SK-N-SH (cell line): ENCODE measurements around the gene GNB1L. TPM values are rescaled to one million over a fixed set of nuclear protein-coding genes. Genes with fewer than 3 reads are reported as not detected.

ENCODE experiments used
- CTCF ChIA-PET: fragments of 300-600, 350-600 bp; formaldehyde crosslinking; extraction: SDS; loops from one replicate; lab custom pipeline; 2021; lab: Yijun Ruan, JAX
- POLR2A ChIA-PET: fragments of 350-600 bp; sonication (Branson Sonifier 250); formaldehyde crosslinking; extraction: SDS; loops from one replicate; lab custom pipeline; 2020; ENCODE audit warnings: antibody characterized with exemption, inconsistent platforms; lab: Yijun Ruan, JAX
- DNase-seq: peaks from one replicate; pipeline ENCODE4 v3.0.0; 2012
- H2AFZ ChIP-seq: fragments of 200-600 bp; sonication (generic); 2 replicates; pipeline ENCODE4 v1.8.1; 2016; ENCODE audit warnings: antibody characterized with exemption, mild to moderate bottlenecking, low read depth
- H3F3A ChIP-seq: fragments of 200-600 bp; sonication (generic); replicated peaks from 2 replicates; pipeline ENCODE3; 2016; ENCODE audit warnings: antibody characterized with exemption, mild to moderate bottlenecking; ENCODE audit not compliant: insufficient read depth
- H3K27ac ChIP-seq, 2 experiments: fragments of 200-500 bp in 1 of 2; fragments of 200-600 bp in 1 of 2; sonication (Bioruptor generic) in 1 of 2; sonication (generic), shearing (Covaris generic) in 1 of 2; 2 replicates each; pipeline versions ENCODE4 v1.5.1 to v1.6.1; 2014 to 2016; ENCODE audit warnings: low read depth in 2 of 2, inconsistent platforms in 1 of 2, low read length in 1 of 2, mild to moderate bottlenecking in 1 of 2, mixed read lengths in 1 of 2
- H3K27me3 ChIP-seq: fragments of 200-600 bp; sonication (generic), shearing (Covaris generic); 2 replicates; pipeline ENCODE4 v1.6.1; 2016; ENCODE audit warnings: mixed run types; ENCODE audit not compliant: insufficient read depth
- H3K36me3 ChIP-seq, 2 experiments: fragments of 200-500 bp in 1 of 2; fragments of 200-600 bp in 1 of 2; sonication (Bioruptor generic) in 1 of 2; sonication (generic) in 1 of 2; replicated peaks in 1 of 2; 2 replicates each; pipeline versions ENCODE3 to v1.5.1; 2014 to 2016; ENCODE audit warnings: low read length in 1 of 2, mild to moderate bottlenecking in 1 of 2; ENCODE audit not compliant: insufficient read depth in 2 of 2, control insufficient read depth in 1 of 2
- H3K4me1 ChIP-seq, 2 experiments: fragments of 200-500 bp in 1 of 2; fragments of 200-600 bp in 1 of 2; sonication (Bioruptor generic) in 1 of 2; sonication (generic), shearing (Covaris generic) in 1 of 2; 2 replicates each; pipeline versions ENCODE4 v1.5.1 to v1.6.1; 2014 to 2016; ENCODE audit warnings: low read depth in 1 of 2, low read length in 1 of 2, mixed run types in 1 of 2; ENCODE audit not compliant: insufficient read depth in 2 of 2, control insufficient read depth in 1 of 2
- H3K4me2 ChIP-seq: fragments of 200-600 bp; sonication (generic), shearing (Covaris generic); 2 replicates; pipeline ENCODE4 v1.6.1; 2017; ENCODE audit warnings: mixed run types
- H3K4me3 ChIP-seq, 2 experiments: fragments of 200-500 bp in 1 of 2; fragments of 200-600 bp in 1 of 2; sonication (Bioruptor generic) in 1 of 2; sonication (generic), shearing (Covaris generic) in 1 of 2; 2 replicates each; pipeline versions ENCODE4 v1.5.1 to v1.8.1; 2014 to 2016; ENCODE audit warnings: low read depth in 2 of 2, inconsistent platforms in 1 of 2, low read length in 1 of 2, mild to moderate bottlenecking in 1 of 2, mixed read lengths in 1 of 2, moderate library complexity in 1 of 2
- H3K79me2 ChIP-seq: fragments of 200-600 bp; sonication (generic); 2 replicates; pipeline ENCODE4 v1.8.1; 2017; ENCODE audit warnings: mild to moderate bottlenecking; ENCODE audit not compliant: insufficient read depth
- H3K9ac ChIP-seq: fragments of 200-600 bp; sonication (generic); 2 replicates; pipeline ENCODE4 v1.6.1; 2017; ENCODE audit warnings: mixed run types
- H3K9me2 ChIP-seq: fragments of 200-600 bp; sonication (generic); 2 replicates; pipeline ENCODE4 v1.6.1; 2017; ENCODE audit warnings: mixed run types
- H3K9me3 ChIP-seq: fragments of 200-600 bp; sonication (generic); 2 replicates; pipeline ENCODE4 v1.6.1; 2017; ENCODE audit warnings: mixed run types, mild to moderate bottlenecking, moderate library complexity
- H4K20me1 ChIP-seq: fragments of 200-600 bp; sonication (generic); 2 replicates; pipeline ENCODE4 v1.6.1; 2017; ENCODE audit warnings: mild to moderate bottlenecking, mixed run types; ENCODE audit not compliant: insufficient read depth
- ELF1 ChIP-seq: IDR thresholded peaks from 2 replicates; pipeline ENCODE4 v1.4.0; 2012
- EP300 ChIP-seq, 2 experiments: IDR thresholded peaks; 2 replicates each; pipeline versions ENCODE4 v1.4.0 to v1.6.1; 2012; ENCODE audit warnings: borderline replicate concordance in 1 of 2, low read depth in 1 of 2, low read length in 1 of 2
- EZH2phosphoT487 ChIP-seq: fragments of 200-600 bp; sonication (generic); IDR thresholded peaks from 2 replicates; pipeline ENCODE4 v1.6.1; 2017; ENCODE audit warnings: low read depth, mixed run types, mild to moderate bottlenecking, antibody characterized with exemption, moderate library complexity, borderline replicate concordance
- FOSL2 ChIP-seq: IDR thresholded peaks from 2 replicates; pipeline ENCODE4 v1.4.0; 2012; ENCODE audit warnings: low read depth, mild to moderate bottlenecking, moderate library complexity, borderline replicate concordance
- FOXJ3 ChIP-seq: sonication (generic); formaldehyde crosslinking; IDR thresholded peaks from 2 replicates; pipeline ENCODE4 v1.5.1; 2020; ENCODE audit warnings: mild to moderate bottlenecking, missing genetic modification reagents
- JUND ChIP-seq: IDR thresholded peaks from 2 replicates; pipeline ENCODE4 v1.4.0; 2012
- RCOR1 ChIP-seq: fragments of 150-350 bp; IDR thresholded peaks from 2 replicates; pipeline ENCODE4 v1.6.1; 2017; ENCODE audit warnings: antibody characterized with exemption, low read length
- REST ChIP-seq: IDR thresholded peaks from 2 replicates; pipeline ENCODE4 v1.6.1; 2012; ENCODE audit warnings: mild to moderate bottlenecking, low read depth, low read length, moderate library complexity
- RFX5 ChIP-seq: IDR thresholded peaks from 2 replicates; pipeline ENCODE4 v1.6.1; 2012; ENCODE audit warnings: mild to moderate bottlenecking, improper control_type of control experiment, low read length
- TCF12 ChIP-seq: IDR thresholded peaks from 2 replicates; pipeline ENCODE4 v1.4.0; 2012
- TEAD4 ChIP-seq: IDR thresholded peaks from 2 replicates; pipeline ENCODE4 v1.4.0; 2012; ENCODE audit warnings: mild to moderate bottlenecking, borderline replicate concordance; ENCODE audit not compliant: insufficient read depth
- ZBTB33 ChIP-seq: IDR thresholded peaks from 2 replicates; pipeline ENCODE4 v1.4.0; 2012; ENCODE audit warnings: low read depth, borderline replicate concordance
- WGBS: methylation state at CpG from one replicate; pipeline ENCODE4 v1.1.6; 2017; ENCODE audit warnings: low lambda C conversion rate; 5-methylcytosine and 5-hydroxymethylcytosine counted together
- polyA plus RNA-seq, 3 experiments: library from polyadenylated mRNA; depleted of rRNA; stranded (reverse); fragments of >200 nt; gene quantifications; 2 replicates each; pipeline ENCODE4 v1.2.3, GENCODE V29; 2012
- TF ChIP-seq, protein P1 (sequence below): IDR thresholded peaks from 2 replicates; pipeline ENCODE4; 2012
- TF ChIP-seq, protein P2 (sequence below): IDR thresholded peaks from 2 replicates; pipeline ENCODE4 v1.4.0; 2012; ENCODE audit warnings: low read depth
- TF ChIP-seq, protein P3 (sequence below): IDR thresholded peaks from 2 replicates; pipeline ENCODE4 v1.4.0; 2012; ENCODE audit warnings: low read depth, borderline replicate concordance

Gene GNB1L
- polyA plus RNA-seq, 1 of the 3 experiments (the other 2 are of a cell fraction) = 5.9 TPM

DNA sequence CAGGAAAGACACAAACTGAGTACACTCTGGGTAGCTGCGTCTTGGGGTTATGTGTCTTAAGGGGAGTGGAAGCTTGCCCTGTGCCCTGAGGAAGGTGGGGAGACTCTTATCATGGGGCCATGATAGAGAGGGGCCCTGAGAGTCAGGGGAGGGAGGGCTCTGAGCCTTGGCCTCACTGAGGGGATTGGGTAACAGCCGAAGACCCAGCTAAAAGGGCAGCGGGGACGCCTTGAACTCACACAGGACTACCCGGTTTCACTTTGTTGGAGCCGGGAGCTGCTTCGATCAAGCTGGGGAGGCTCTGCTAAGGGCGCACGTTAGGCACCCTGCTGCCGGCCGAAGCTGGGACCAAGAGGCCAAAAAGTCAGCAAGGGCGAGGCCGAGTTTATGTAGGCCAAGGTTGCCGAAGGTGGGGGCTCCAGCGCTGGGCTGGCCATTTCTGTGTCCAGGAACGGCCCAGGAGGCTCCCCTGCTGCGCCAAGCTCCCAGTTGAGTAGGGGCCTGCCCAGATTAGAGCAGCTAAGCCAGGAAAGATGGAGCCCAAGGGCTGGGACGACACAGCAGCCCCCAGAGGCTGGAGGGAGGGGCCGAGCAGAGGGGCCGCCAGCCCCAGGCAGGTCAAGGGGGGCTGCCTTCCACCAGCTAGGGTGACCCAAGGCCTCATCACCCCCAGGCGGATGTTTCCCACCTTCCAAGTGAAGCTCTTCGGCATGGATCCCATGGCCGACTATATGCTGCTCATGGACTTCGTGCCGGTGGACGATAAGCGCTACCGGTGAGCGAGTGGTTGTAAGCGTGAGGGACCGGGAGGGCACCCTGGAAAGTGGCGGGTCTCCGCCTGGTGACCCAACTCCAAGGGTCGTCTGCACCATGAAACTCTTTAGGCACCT is 91.9 kb downstream of the GNB1L start:
- H3K9me3 ChIP-seq = no peaks in the 10 kb centered on the region
- H4K20me1 ChIP-seq = no peaks in the 10 kb centered on the region
- H3K9ac ChIP-seq = no peak overlapping the region
- peaks cover 0 to 4% of the 10 kb centered on the region in 2 experiments; a peak in 2 of 4 replicates for H3K4me1 ChIP-seq
- no peak overlapping the region for H3K27ac ChIP-seq
- peaks cover 42% of the 10 kb centered on the region for H3K27me3 ChIP-seq
- H3K9me2 ChIP-seq = no peaks in the 10 kb centered on the region
- H3K36me3 ChIP-seq = no peaks in the 10 kb centered on the region
- TF ChIP-seq JUND = no peak
- TF ChIP-seq FOXJ3 (CRISPR knock-in tag) = no peak
- no peak for TF ChIP-seq REST
- TF ChIP-seq ZBTB33 = no peak
- no peak for TF ChIP-seq RCOR1
- TF ChIP-seq, protein P1, sequence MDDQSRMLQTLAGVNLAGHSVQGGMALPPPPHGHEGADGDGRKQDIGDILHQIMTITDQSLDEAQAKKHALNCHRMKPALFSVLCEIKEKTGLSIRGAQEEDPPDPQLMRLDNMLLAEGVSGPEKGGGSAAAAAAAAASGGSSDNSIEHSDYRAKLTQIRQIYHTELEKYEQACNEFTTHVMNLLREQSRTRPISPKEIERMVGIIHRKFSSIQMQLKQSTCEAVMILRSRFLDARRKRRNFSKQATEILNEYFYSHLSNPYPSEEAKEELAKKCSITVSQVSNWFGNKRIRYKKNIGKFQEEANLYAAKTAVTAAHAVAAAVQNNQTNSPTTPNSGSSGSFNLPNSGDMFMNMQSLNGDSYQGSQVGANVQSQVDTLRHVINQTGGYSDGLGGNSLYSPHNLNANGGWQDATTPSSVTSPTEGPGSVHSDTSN = no peak
- TF ChIP-seq, protein P2, sequence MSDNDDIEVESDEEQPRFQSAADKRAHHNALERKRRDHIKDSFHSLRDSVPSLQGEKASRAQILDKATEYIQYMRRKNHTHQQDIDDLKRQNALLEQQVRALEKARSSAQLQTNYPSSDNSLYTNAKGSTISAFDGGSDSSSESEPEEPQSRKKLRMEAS = no peak
- no peak for TF ChIP-seq ELF1
- TF ChIP-seq RFX5 = no peak
- TF ChIP-seq, protein P3, sequence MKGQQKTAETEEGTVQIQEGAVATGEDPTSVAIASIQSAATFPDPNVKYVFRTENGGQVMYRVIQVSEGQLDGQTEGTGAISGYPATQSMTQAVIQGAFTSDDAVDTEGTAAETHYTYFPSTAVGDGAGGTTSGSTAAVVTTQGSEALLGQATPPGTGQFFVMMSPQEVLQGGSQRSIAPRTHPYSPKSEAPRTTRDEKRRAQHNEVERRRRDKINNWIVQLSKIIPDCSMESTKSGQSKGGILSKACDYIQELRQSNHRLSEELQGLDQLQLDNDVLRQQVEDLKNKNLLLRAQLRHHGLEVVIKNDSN = no peak
- no peak for TF ChIP-seq TCF12
- TF ChIP-seq TEAD4 = no peak
- no peak for TF ChIP-seq FOSL2
- no peak for TF ChIP-seq EZH2phosphoT487
- TF ChIP-seq EP300 (IDR thresholded peaks at IDR 0.05; ENCODE audit: borderline replicate concordance in 1 of 2, low read depth in 1 of 2, low read length in 1 of 2) = no peak
- POLR2A ChIA-PET = no interaction called here
- no peak overlapping the region for H3K4me2 ChIP-seq
- H2AFZ ChIP-seq = no peak overlapping the region
- H3F3A ChIP-seq = no peaks in the 10 kb centered on the region
- CTCF ChIA-PET = interaction anchor here (0.7 to 3.7 kb wide), 7 partner anchors 18 to 148 kb away, joined by 3 to 15 read pairs (median 5); no protein-coding TSS in a partner anchor
- no peaks in the 10 kb centered on the region for H3K79me2 ChIP-seq
- 94% methylated on average over 31 of the region's 34 CpGs for WGBS
- no peak overlapping the region for H3K4me3 ChIP-seq
- no peak for DNase-seq
